ENCODE results near the gene AQP3. TPM values are rescaled to one million over a fixed set of nuclear protein-coding genes. Genes with fewer than 3 reads are reported as not detected.

AQP3 gene
- total and polyA plus RNA-seq, 7 donors: 1.6 to 13.6 (median 4.4) TPM

GRCh38 chr9:33465596-33466564 is 18.5 kb upstream of the AQP3 start:
- Histone ChIP-seq H3K27ac (no peak overlapping the region), H3K27me3 (no peaks in the 10 kb centered on the region), H3K9me3 (no peaks in the 10 kb centered on the region), H3K36me3 (peaks cover 52 to 100% (median 80%) of the 10 kb centered on the region in 4 donors), H3K4me3 (no peak overlapping the region), H3K4me1 (no peaks in the 10 kb centered on the region)
- TF ChIP-seq CTCF (IDR thresholded peaks at IDR 0.05) (no peak), POLR2A (IDR thresholded peaks at IDR 0.05) (no peak)
- WGBS, 2 donors: 95 to 97% methylated on average over 27 of the region's 27 CpGs
- DNase-seq: no peak
- intact Hi-C loops (cut with DNase I): loop anchor here (1.0 to 5.0 kb wide), 3 partner anchors 19 to 179 kb away; partner anchors contain the start of gene AQP3

GRCh38 chr9:33465096-33465495 is 17.7 kb upstream of the AQP3 start:
- H3K36me3 ChIP-seq: peaks cover 52 to 97% (median 79%) of the 10 kb centered on the region in 4 donors
- WGBS, 2 donors: 97 to 98% methylated on average over 9 of the region's 9 CpGs
- no peak for DNase-seq
- TF ChIP-seq EP300 (IDR thresholded peaks at IDR 0.05) (no peak), POLR2AphosphoS5 (IDR thresholded peaks at IDR 0.05) (no peak), CTCF (IDR thresholded peaks at IDR 0.05) (no peak), POLR2A (IDR thresholded peaks at IDR 0.05) (no peak)
- intact Hi-C loops (cut with DNase I): loop anchor here (5.0 kb wide), 1 partner anchor 178 kb away; no protein-coding TSS in a partner anchor
- H3K4me1 ChIP-seq: no peaks in the 10 kb centered on the region
- H3K27ac ChIP-seq: no peak overlapping the region
- no peaks in the 10 kb centered on the region for H3K27me3 ChIP-seq
- H3K4me3 ChIP-seq: no peak overlapping the region
- H3K9me3 ChIP-seq: no peaks in the 10 kb centered on the region

- H3K4me3 ChIP-seq: no peak overlapping the region
- DNase-seq: no peak
- TF ChIP-seq EP300 (IDR thresholded peaks at IDR 0.05) (no peak), CTCF (IDR thresholded peaks at IDR 0.05) (no peak), POLR2AphosphoS5 (IDR thresholded peaks at IDR 0.05) (no peak), POLR2A (IDR thresholded peaks at IDR 0.05) (no peak)
- H3K27ac ChIP-seq: no peak overlapping the region
- peaks cover 43 to 87% (median 69%) of the 10 kb centered on the region in 4 donors for H3K36me3 ChIP-seq
- H3K27me3 ChIP-seq: no peaks in the 10 kb centered on the region
- no peaks in the 10 kb centered on the region for H3K9me3 ChIP-seq
- no peaks in the 10 kb centered on the region for H3K4me1 ChIP-seq
- 93 to 94% methylated on average over 14 of the region's 14 CpGs for WGBS, 2 donors
- intact Hi-C loops (cut with DNase I): no loop called here
Observed at GRCh38 chr9:33464045-33464636, 16.7 kb upstream of the AQP3 start.

- H3K4me3 ChIP-seq: no peak overlapping the region
- no peaks in the 10 kb centered on the region for H3K9me3 ChIP-seq
- H3K36me3 ChIP-seq: peaks cover 33 to 77% (median 59%) of the 10 kb centered on the region in 4 donors
- DNase-seq: no peak
- TF ChIP-seq EP300 (IDR thresholded peaks at IDR 0.05) (no peak), POLR2AphosphoS5 (IDR thresholded peaks at IDR 0.05) (no peak), CTCF (IDR thresholded peaks at IDR 0.05) (no peak), POLR2A (IDR thresholded peaks at IDR 0.05) (no peak)
- WGBS, 2 donors: 85 to 94% methylated on average over 15 of the region's 15 CpGs
- H3K4me1 ChIP-seq: no peaks in the 10 kb centered on the region
- no peaks in the 10 kb centered on the region for H3K27me3 ChIP-seq
- H3K27ac ChIP-seq: no peak overlapping the region
- intact Hi-C loops (cut with DNase I): no loop called here
Observed at GRCh38 chr9:33463151-33463550, 15.8 kb upstream of the AQP3 start.
